Measurements from ENCODE around the gene TRIM9. TPM values are rescaled to one million over a fixed set of nuclear protein-coding genes. Genes with fewer than 3 reads are reported as not detected.

The TRIM9 gene
- total and polyA plus RNA-seq, 9 of the 15 experiments (the other 6 are each of a cell fraction or from before 2014, with no cell fraction given): 0.03 to 0.15 (median 0.04) TPM; not detected in 4

DNA sequence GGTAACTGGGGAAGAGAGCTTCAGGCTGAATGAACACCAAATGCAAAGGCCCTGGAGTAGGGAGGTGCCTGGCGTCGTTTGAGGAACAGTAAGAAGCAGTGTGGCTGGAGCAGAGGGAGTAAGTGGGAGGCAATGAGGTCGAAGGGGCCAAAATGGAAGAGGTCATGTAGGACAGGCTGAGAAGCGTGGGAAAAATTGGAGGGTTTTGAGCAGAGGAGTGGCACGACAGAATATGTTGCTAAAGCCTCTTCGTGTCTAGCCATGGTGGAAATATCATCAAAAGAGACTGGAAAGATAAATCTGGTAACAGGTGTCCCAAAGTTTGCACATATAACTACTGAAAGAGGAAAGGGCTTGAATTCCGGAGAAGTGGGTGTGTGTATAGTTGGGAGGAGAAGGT, 1.9 kb downstream of the TRIM9 start:
- Histone ChIP-seq H3K4me3 (no peak overlapping the region), H3K27ac (ENCODE audit: extremely low read depth, low read depth, low read length) (no peak overlapping the region), H3K27me3 (ENCODE audit: control insufficient read depth in 2 of 2, insufficient read depth in 2 of 2, low read length in 2 of 2) (no peaks in the 10 kb centered on the region; a peak in 1 of 5 replicates), H3K9ac (ENCODE audit: insufficient read depth in 1 of 2, low read depth in 2 of 2, low read length in 2 of 2) (no peak overlapping the region), H2AFZ (ENCODE audit: low read depth, low read length) (no peak overlapping the region), H3K4me1 (replicated peaks in 1 of 2; ENCODE audit: control insufficient read depth in 2 of 2, insufficient read depth in 2 of 2, low read length in 2 of 2) (peaks cover 0 to 10% of the 10 kb centered on the region in 2 experiments; a peak in 2 of 5 replicates), H3K9me1 (ENCODE audit: control insufficient read depth, insufficient read depth, low read length) (no peaks in the 10 kb centered on the region), H3K79me2 (ENCODE audit: control insufficient read depth, insufficient read depth, low read length) (no peaks in the 10 kb centered on the region), H3K4me2 (ENCODE audit: insufficient read depth, low read length) (no peak overlapping the region), H3K9me3 (replicated peaks; ENCODE audit: control insufficient read depth, insufficient read depth, low read depth, low read length) (no peaks in the 10 kb centered on the region), H4K20me1 (replicated peaks; ENCODE audit: control insufficient read depth, insufficient read depth, low read length) (no peaks in the 10 kb centered on the region), H3K36me3 (ENCODE audit: control insufficient read depth, insufficient read depth, low read length) (no peaks in the 10 kb centered on the region)
- ChIA-PET POLR2A (no interaction called here), CTCF (ENCODE audit: low intra/inter-chr PET ratio) (no interaction called here)
- WGBS (ENCODE audit: insufficient coverage, low coverage, missing lambda C conversion rate): 0% methylated on average over 6 of the region's 7 CpGs
- in situ Hi-C loops (cut with MboI) (no loop called here), intact Hi-C loops (cut with micrococcal nuclease) (no loop called here)
- ATAC-seq (no peak), DNase-seq (ENCODE audit: extremely low read depth in 1 of 4, low spot score in 3 of 4) (no peak), FAIRE-seq (no peak)
- BruUV-seq (replicated peaks): no TSS peak
- TF ChIP-seq, protein P1, sequence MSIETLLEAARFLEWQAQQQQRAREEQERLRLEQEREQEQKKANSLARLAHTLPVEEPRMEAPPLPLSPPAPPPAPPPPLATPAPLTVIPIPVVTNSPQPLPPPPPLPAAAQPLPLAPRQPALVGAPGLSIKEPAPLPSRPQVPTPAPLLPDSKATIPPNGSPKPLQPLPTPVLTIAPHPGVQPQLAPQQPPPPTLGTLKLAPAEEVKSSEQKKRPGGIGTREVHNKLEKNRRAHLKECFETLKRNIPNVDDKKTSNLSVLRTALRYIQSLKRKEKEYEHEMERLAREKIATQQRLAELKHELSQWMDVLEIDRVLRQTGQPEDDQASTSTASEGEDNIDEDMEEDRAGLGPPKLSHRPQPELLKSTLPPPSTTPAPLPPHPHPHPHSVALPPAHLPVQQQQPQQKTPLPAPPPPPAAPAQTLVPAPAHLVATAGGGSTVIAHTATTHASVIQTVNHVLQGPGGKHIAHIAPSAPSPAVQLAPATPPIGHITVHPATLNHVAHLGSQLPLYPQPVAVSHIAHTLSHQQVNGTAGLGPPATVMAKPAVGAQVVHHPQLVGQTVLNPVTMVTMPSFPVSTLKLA (conservative IDR thresholded peaks at IDR 0.05): no peak
- TF ChIP-seq NONO (IDR thresholded peaks at IDR 0.05; ENCODE audit: low read depth in 2 of 2, low read length in 1 of 2): no peak

DNA sequence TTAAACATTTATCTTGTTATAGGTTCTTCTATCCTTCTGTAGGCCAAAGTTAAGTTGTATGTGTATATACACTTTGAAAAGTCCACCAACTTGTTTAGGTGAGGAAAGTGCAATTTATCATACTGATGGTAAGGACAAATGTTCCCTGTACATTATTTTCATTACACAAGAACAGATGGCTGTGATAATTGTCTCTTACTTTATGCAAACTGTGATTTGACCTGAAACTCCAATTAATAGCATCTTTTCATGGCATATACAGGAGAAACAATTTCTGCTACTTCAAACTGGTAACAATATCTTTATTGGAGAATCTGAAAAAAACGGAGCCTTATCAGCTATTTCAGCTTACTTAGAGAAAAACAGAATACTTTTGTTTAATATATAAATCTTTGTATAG, 5.6 kb downstream of the TRIM9 start:
- WGBS (ENCODE audit: insufficient coverage, low coverage, missing lambda C conversion rate): 0% methylated on average over 1 of the region's 1 CpG
- no peak overlapping the region for H3K27ac ChIP-seq (ENCODE audit: extremely low read depth, low read depth, low read length)
- H3K27me3 ChIP-seq (ENCODE audit: control insufficient read depth in 2 of 2, insufficient read depth in 2 of 2, low read length in 2 of 2): no peaks in the 10 kb centered on the region
- peaks cover 0 to 4% of the 10 kb centered on the region in 2 experiments; a peak in 3 of 5 replicates for H3K4me1 ChIP-seq (replicated peaks in 1 of 2; ENCODE audit: control insufficient read depth in 2 of 2, insufficient read depth in 2 of 2, low read length in 2 of 2)
- H3K9me3 ChIP-seq (replicated peaks; ENCODE audit: control insufficient read depth, insufficient read depth, low read depth, low read length): no peaks in the 10 kb centered on the region
- FAIRE-seq (no peak), ATAC-seq (no peak), DNase-seq (ENCODE audit: extremely low read depth in 1 of 4, low spot score in 3 of 4) (no peak)
- ChIA-PET CTCF (ENCODE audit: low intra/inter-chr PET ratio) (no interaction called here), POLR2A (no interaction called here)
- TF ChIP-seq ZFP30 (CRISPR knock-in tag; IDR thresholded peaks at IDR 0.05; ENCODE audit: borderline replicate concordance) (no peak), DIDO1 (tag; IDR thresholded peaks at IDR 0.05; ENCODE audit: low read depth) (no peak), TCFL5 (CRISPR knock-in tag; conservative IDR thresholded peaks at IDR 0.05) (no peak), SMARCB1 (IDR thresholded peaks at IDR 0.05; ENCODE audit: insufficient read length, low read depth) (no peak), ZNF778 (CRISPR knock-in tag; IDR thresholded peaks at IDR 0.05) (no peak), NFRKB (IDR thresholded peaks at IDR 0.05; ENCODE audit: low read depth) (no peak), ZNF589 (CRISPR knock-in tag; IDR thresholded peaks at IDR 0.05; ENCODE audit: low read depth) (no peak), SP1 (CRISPR knock-in tag; IDR thresholded peaks at IDR 0.05) (no peak), ZNF175 (CRISPR knock-in tag; IDR thresholded peaks at IDR 0.05; ENCODE audit: low read depth) (no peak), KLF6 (CRISPR knock-in tag; IDR thresholded peaks at IDR 0.05; ENCODE audit: borderline replicate concordance) (no peak)
- TF ChIP-seq, protein P2, sequence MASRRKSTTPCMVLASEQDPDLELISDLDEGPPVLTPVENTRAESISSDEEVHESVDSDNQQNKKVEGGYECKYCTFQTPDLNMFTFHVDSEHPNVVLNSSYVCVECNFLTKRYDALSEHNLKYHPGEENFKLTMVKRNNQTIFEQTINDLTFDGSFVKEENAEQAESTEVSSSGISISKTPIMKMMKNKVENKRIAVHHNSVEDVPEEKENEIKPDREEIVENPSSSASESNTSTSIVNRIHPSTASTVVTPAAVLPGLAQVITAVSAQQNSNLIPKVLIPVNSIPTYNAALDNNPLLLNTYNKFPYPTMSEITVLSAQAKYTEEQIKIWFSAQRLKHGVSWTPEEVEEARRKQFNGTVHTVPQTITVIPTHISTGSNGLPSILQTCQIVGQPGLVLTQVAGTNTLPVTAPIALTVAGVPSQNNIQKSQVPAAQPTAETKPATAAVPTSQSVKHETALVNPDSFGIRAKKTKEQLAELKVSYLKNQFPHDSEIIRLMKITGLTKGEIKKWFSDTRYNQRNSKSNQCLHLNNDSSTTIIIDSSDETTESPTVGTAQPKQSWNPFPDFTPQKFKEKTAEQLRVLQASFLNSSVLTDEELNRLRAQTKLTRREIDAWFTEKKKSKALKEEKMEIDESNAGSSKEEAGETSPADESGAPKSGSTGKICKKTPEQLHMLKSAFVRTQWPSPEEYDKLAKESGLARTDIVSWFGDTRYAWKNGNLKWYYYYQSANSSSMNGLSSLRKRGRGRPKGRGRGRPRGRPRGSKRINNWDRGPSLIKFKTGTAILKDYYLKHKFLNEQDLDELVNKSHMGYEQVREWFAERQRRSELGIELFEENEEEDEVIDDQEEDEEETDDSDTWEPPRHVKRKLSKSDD (conservative IDR thresholded peaks at IDR 0.05; ENCODE audit: low read length): no peak
- H3K9me1 ChIP-seq (ENCODE audit: control insufficient read depth, insufficient read depth, low read length): no peaks in the 10 kb centered on the region
- H3K4me2 ChIP-seq (ENCODE audit: insufficient read depth, low read length): no peak overlapping the region
- intact Hi-C loops (cut with micrococcal nuclease): no loop called here
- no peak overlapping the region for H2AFZ ChIP-seq (ENCODE audit: low read depth, low read length)
- BruUV-seq (replicated peaks): no TSS peak
- H3K4me3 ChIP-seq: no peak overlapping the region
- no peaks in the 10 kb centered on the region for H4K20me1 ChIP-seq (replicated peaks; ENCODE audit: control insufficient read depth, insufficient read depth, low read length)
- no peaks in the 10 kb centered on the region for H3K36me3 ChIP-seq (ENCODE audit: control insufficient read depth, insufficient read depth, low read length)
- in situ Hi-C loops (cut with MboI): no loop called here
- H3K79me2 ChIP-seq (ENCODE audit: control insufficient read depth, insufficient read depth, low read length): no peaks in the 10 kb centered on the region
- H3K9ac ChIP-seq (ENCODE audit: insufficient read depth in 1 of 2, low read depth in 2 of 2, low read length in 2 of 2): no peak overlapping the region

All from K562 (cell line).